HepG2 (cell line): ENCODE results near the gene SF1. TPM values are rescaled to one million over a fixed set of nuclear protein-coding genes. Genes with fewer than 3 reads are reported as not detected.

ENCODE experiments used
- ATAC-seq: fragments of 200-7000 bp; cut with Tn5 transposase; 3 replicates; pipeline ENCODE4 v1.9.1; 2020; ENCODE audit warnings: mild to moderate bottlenecking, moderate library complexity
- BruUV-seq: library from RNA; stranded (reverse); fragments of 400-500 nt; replicated peaks from 2 replicates; lab custom pipeline; 2021; lab: Mats Ljungman, UMichigan
- CTCF ChIA-PET: fragments of 300-600 bp; formaldehyde crosslinking; extraction: SDS; loops from one replicate; lab custom pipeline; 2021; ENCODE audit warnings: low total read pairs, inconsistent platforms, low intra/inter-chr PET ratio; lab: Yijun Ruan, JAX
- POLR2A ChIA-PET: fragments of 350-600 bp; sonication (Branson Sonifier 250); formaldehyde crosslinking; loops from one replicate; lab custom pipeline; 2020; ENCODE audit warnings: antibody characterized with exemption, inconsistent platforms; lab: Yijun Ruan, JAX
- DNase-seq: peaks from one replicate; pipeline ENCODE4 v3.0.0-alpha.2; 2015; ENCODE audit warnings: low spot score
- FAIRE-seq: peaks from 3 replicates; lab custom pipeline; 2011; peaks lifted over from hg19 to GRCh38; lab: Jason Lieb, UNC
- H2AFZ ChIP-seq: one replicate; pipeline ENCODE4 v1.6.1; 2011; ENCODE audit warnings: low read length, inconsistent platforms
- H3K27ac ChIP-seq: fragments of 300-600 bp; 3 replicates; pipeline ENCODE4 v1.8.0; 2011; ENCODE audit warnings: mixed run types, mild to moderate bottlenecking, mixed read lengths, low read length, inconsistent platforms; ENCODE audit not compliant: insufficient read depth; ENCODE audit errors: extremely low read length
- H3K27me3 ChIP-seq, 2 experiments: fragments of 200-600 bp in 1 of 2; 2 replicates in 1 of 2; 3 replicates in 1 of 2; pipeline versions ENCODE4 v1.6.0 to v1.8.0; 2011; ENCODE audit warnings: low read length in 2 of 2, mild to moderate bottlenecking in 2 of 2, moderate library complexity in 2 of 2, inconsistent platforms in 1 of 2; ENCODE audit not compliant: insufficient read depth in 2 of 2, control insufficient read depth in 1 of 2
- H3K36me3 ChIP-seq, 2 experiments: fragments of 200-600 bp in 1 of 2; replicated peaks in 1 of 2; 2 replicates in 1 of 2; 3 replicates in 1 of 2; pipeline versions ENCODE4 v1.5.1 to v1.8.0; 2011; ENCODE audit warnings: low read length in 2 of 2, inconsistent platforms in 1 of 2; ENCODE audit not compliant: insufficient read depth in 2 of 2, control insufficient read depth in 1 of 2
- H3K4me1 ChIP-seq: 2 replicates; pipeline ENCODE4 v1.5.1; 2012; ENCODE audit warnings: low read length, inconsistent platforms; ENCODE audit not compliant: insufficient read depth
- H3K4me2 ChIP-seq: 2 replicates; pipeline ENCODE4 v1.6.0; 2011; ENCODE audit warnings: low read depth, low read length, inconsistent platforms
- H3K4me3 ChIP-seq, 3 experiments: fragments of 200-600 bp in 1 of 3; sonication (generic), shearing (Covaris generic) in 1 of 3; replicated peaks in 1 of 3; 2 replicates each; pipeline ENCODE4 v1.5.1; 2011 to 2016; ENCODE audit warnings: low read length in 3 of 3, inconsistent platforms in 2 of 3, low read depth in 2 of 3, mild to moderate bottlenecking in 2 of 3, control low read depth in 1 of 3, mixed read lengths in 1 of 3; ENCODE audit not compliant: insufficient read depth in 1 of 3
- H3K79me2 ChIP-seq: one replicate; pipeline ENCODE4 v1.6.1; 2011; ENCODE audit warnings: low read length, inconsistent platforms; ENCODE audit not compliant: insufficient read depth
- H3K9ac ChIP-seq: 2 replicates; pipeline ENCODE4 v1.6.0; 2011; ENCODE audit warnings: mild to moderate bottlenecking, low read depth, low read length, inconsistent platforms; ENCODE audit not compliant: insufficient read depth
- H3K9me3 ChIP-seq: 2 replicates; pipeline ENCODE4 v1.5.1; 2012; ENCODE audit warnings: mild to moderate bottlenecking, low read length
- H4K20me1 ChIP-seq: 2 replicates; pipeline ENCODE4 v1.6.0; 2011; ENCODE audit warnings: inconsistent platforms, mild to moderate bottlenecking, low read length, moderate library complexity; ENCODE audit not compliant: insufficient read depth
- FLYWCH1 ChIP-seq: sonication (generic); formaldehyde crosslinking; IDR thresholded peaks from 2 replicates; pipeline ENCODE4 v1.8.1; 2023; ENCODE audit warnings: mild to moderate bottlenecking, missing genetic modification reagents
- PCBP1 ChIP-seq: fragments of 200-400 bp; formaldehyde crosslinking; IDR thresholded peaks from 2 replicates; pipeline ENCODE4 v1.6.1; 2017; ENCODE audit warnings: mild to moderate bottlenecking, low read depth, low read length, borderline replicate concordance
- ZNF318 ChIP-seq: sonication (generic); formaldehyde crosslinking; IDR thresholded peaks from 2 replicates; pipeline ENCODE4 v1.4.0; 2020; ENCODE audit warnings: mild to moderate bottlenecking, missing genetic modification reagents
- ZNF451 ChIP-seq: sonication (generic); formaldehyde crosslinking; IDR thresholded peaks from 2 replicates; pipeline ENCODE4 v1.5.0; 2020; ENCODE audit warnings: mild to moderate bottlenecking, missing genetic modification reagents
- ZNF510 ChIP-seq: sonication (generic); formaldehyde crosslinking; IDR thresholded peaks from 2 replicates; pipeline ENCODE4 v1.4.0; 2020; ENCODE audit warnings: low read depth, mild to moderate bottlenecking, missing genetic modification reagents
- ZNF740 ChIP-seq: sonication (generic); formaldehyde crosslinking; IDR thresholded peaks from 2 replicates; pipeline ENCODE4 v1.4.0; 2020; ENCODE audit warnings: missing genetic modification reagents
- WGBS: methylation state at CpG from one replicate; pipeline ENCODE4 v1.1.6; 2017; ENCODE audit warnings: low lambda C conversion rate; 5-methylcytosine and 5-hydroxymethylcytosine counted together
- in situ Hi-C: cut with HindIII; loops from 2 replicates; pipeline ENCODE4 v1.10.0; 2017; ENCODE audit warnings: low pct_unique_long_range_greater_than_20kb; ENCODE audit not compliant: extremely low pct_ligation_motif_present
- intact Hi-C: fragments of 100-400 bp; cut with micrococcal nuclease; formaldehyde crosslinking; loops from one replicate; pipeline ENCODE4 v1.10.0; 2022; ENCODE audit not compliant: unreplicated experiment
- polyA plus RNA-seq, 8 experiments: library from polyadenylated mRNA; depleted of rRNA in 3 of 8; stranded (reverse) in 7 of 8; unstranded in 1 of 8; fragments of >200 nt; fragmentation: Illumina TruSeq in 4 of 8; extraction: Trizol in 4 of 8; gene quantifications; 2 replicates each; pipeline versions ENCODE4 v1.2.1 to v1.2.3, GENCODE V29; 2011 to 2016; ENCODE audit warnings: low read depth in 4 of 8, missing spikeins in 1 of 8, mixed read lengths in 1 of 8; ENCODE audit not compliant: insufficient read depth in 1 of 8
- total RNA-seq, 5 experiments: library from RNA; depleted of rRNA; stranded (reverse); fragments of >200 nt; fragmentation: Illumina TruSeq; extraction: Trizol; gene quantifications; 2 replicates each; pipeline ENCODE4 v1.2.3, GENCODE V29; 2016; ENCODE audit warnings: low read depth in 1 of 5

Gene SF1
- total and polyA plus RNA-seq, 2 of the 13 experiments (the other 11 are each of a cell fraction or from before 2014, with no cell fraction given) = 55.5 to 70.4 TPM

GRCh38 chr11:64746486-64746885, 31.9 kb downstream of the SF1 start (continued):
- no peak for TF ChIP-seq ZNF510

GRCh38 chr11:64745521-64746328, 32.6 kb downstream of the SF1 start:
- Histone ChIP-seq H3K9ac (no peak overlapping the region), H4K20me1 (0 out of 2 replicates have a peak, but pooled peaks cover 2% of the 10 kb centered on the region), H3K27ac (no peak overlapping the region), H2AFZ (no peak overlapping the region), H3K4me3 (peak overlapping the region in 1 of 3 experiments; percentile 23; a peak in 1 of 6 replicates), H3K36me3 (no peaks in the 10 kb centered on the region), H3K4me1 (peaks cover 36% of the 10 kb centered on the region), H3K9me3 (no peaks in the 10 kb centered on the region), H3K4me2 (no peak overlapping the region), H3K79me2 (no peaks in the 10 kb centered on the region), H3K27me3 (peaks cover 13 to 62% of the 10 kb centered on the region in 2 experiments)
- no peak for ATAC-seq
- intact Hi-C loops (no loop called here), in situ Hi-C loops (no loop called here)
- WGBS = 50% methylated on average over 31 of the region's 52 CpGs
- CTCF ChIA-PET = no interaction called here
- FAIRE-seq = no peak
- TF ChIP-seq FLYWCH1 (CRISPR knock-in tag) = no peak
- 0 out of 2 replicates have a peak, but pooled peaks have one; percentile 34 for TF ChIP-seq PCBP1
- no TSS peak for BruUV-seq
- no peak for DNase-seq
- POLR2A ChIA-PET = no interaction called here

- intact Hi-C loops = no loop called here
- FAIRE-seq = no peak
- Histone ChIP-seq H4K20me1 (0 out of 2 replicates have a peak, but pooled peaks cover 3% of the 10 kb centered on the region), H3K9ac (no peak overlapping the region), H3K4me1 (peaks cover 36% of the 10 kb centered on the region), H2AFZ (no peak overlapping the region), H3K36me3 (no peaks in the 10 kb centered on the region), H3K9me3 (no peaks in the 10 kb centered on the region), H3K4me3 (peak overlapping the region in 1 of 3 experiments; percentile 23; a peak in 2 of 6 replicates), H3K79me2 (no peaks in the 10 kb centered on the region), H3K27ac (no peak overlapping the region), H3K4me2 (no peak overlapping the region), H3K27me3 (peaks cover 13 to 67% of the 10 kb centered on the region in 2 experiments)
- 7% methylated on average over 15 of the region's 20 CpGs for WGBS
- ATAC-seq = no peak
- POLR2A ChIA-PET = no interaction called here
- CTCF ChIA-PET = no interaction called here
- no peak for DNase-seq
- in situ Hi-C loops = no loop called here
- BruUV-seq = no TSS peak
- TF ChIP-seq ZNF318 (CRISPR knock-in tag) (no peak), ZNF740 (CRISPR knock-in tag) (no peak), ZNF451 (no peak)
Observed at GRCh38 chr11:64745189-64745520, 33.2 kb downstream of the SF1 start.
